Esophagus muscularis mucosa (tissue), 4 donors: ENCODE data around the gene CDC6.

Source experiments
- EP300 ChIP-seq: sonication (generic); formaldehyde crosslinking; IDR thresholded peaks from one replicate; pipeline ENCODE4 v1.6.1; 2017; ENCODE audit warnings: antibody characterized with exemption
- POLR2A ChIP-seq: fragments of 450-650 bp; IDR thresholded peaks from one replicate; pipeline ENCODE4 v1.6.1; 2017; ENCODE audit warnings: antibody characterized with exemption, moderate library complexity, mild to moderate bottlenecking, low read depth
- POLR2AphosphoS5 ChIP-seq, 2 donors: sonication (generic); formaldehyde crosslinking; IDR thresholded peaks; one replicate each; pipeline ENCODE4 v1.6.1; 2017; ENCODE audit warnings: antibody characterized with exemption in 2 of 2
- TF ChIP-seq, protein P1 (sequence below), 3 experiments: fragments of 200-600 bp in 2 of 3; fragments of 450-650 bp in 1 of 3; sonication (generic) in 2 of 3; IDR thresholded peaks; one replicate each; pipeline ENCODE4 v1.5.1; 2017 to 2019; ENCODE audit warnings: antibody characterized with exemption in 3 of 3, mild to moderate bottlenecking in 2 of 3, moderate library complexity in 1 of 3

DNA sequence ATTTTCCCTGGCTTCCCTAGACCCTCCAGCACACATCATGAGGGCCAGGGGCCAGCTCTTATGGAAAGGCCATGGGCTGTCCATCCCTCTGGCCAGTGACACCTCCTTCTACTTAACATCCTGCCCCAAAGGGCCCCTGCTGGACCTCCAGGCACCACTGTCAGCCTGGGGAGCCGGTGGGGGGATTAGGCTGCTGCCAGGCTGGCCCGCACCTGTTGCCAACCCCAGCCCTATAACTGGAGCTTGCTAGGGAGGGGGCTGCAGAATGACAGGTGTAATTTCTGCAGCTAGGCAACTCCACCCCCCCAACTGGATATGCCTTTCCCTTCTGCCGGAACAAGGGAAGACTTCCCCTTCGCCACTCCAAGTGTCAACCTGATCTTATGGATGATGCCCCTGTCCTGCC, 33.8 kb downstream of the CDC6 start:
- TF ChIP-seq, protein P1, sequence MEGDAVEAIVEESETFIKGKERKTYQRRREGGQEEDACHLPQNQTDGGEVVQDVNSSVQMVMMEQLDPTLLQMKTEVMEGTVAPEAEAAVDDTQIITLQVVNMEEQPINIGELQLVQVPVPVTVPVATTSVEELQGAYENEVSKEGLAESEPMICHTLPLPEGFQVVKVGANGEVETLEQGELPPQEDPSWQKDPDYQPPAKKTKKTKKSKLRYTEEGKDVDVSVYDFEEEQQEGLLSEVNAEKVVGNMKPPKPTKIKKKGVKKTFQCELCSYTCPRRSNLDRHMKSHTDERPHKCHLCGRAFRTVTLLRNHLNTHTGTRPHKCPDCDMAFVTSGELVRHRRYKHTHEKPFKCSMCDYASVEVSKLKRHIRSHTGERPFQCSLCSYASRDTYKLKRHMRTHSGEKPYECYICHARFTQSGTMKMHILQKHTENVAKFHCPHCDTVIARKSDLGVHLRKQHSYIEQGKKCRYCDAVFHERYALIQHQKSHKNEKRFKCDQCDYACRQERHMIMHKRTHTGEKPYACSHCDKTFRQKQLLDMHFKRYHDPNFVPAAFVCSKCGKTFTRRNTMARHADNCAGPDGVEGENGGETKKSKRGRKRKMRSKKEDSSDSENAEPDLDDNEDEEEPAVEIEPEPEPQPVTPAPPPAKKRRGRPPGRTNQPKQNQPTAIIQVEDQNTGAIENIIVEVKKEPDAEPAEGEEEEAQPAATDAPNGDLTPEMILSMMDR (IDR thresholded peaks at IDR 0.05), result no peak
- TF ChIP-seq POLR2A (no peak), EP300 (no peak), POLR2AphosphoS5 (IDR thresholded peaks at IDR 0.05) (no peak)
